GM13977 (cell line): ENCODE results near the gene SLC6A13.

Source experiments
- DNase-seq: peaks from one replicate; pipeline ENCODE4 v3.0.0; 2012; ENCODE audit warnings: low spot score
- in situ Hi-C: fragments of 300-500 bp; cut with MboI; formaldehyde crosslinking; loops from one replicate; pipeline ENCODE4 v1.12.0; 2022; ENCODE audit warnings: low sequenced_read_pairs, low pct_unique_long_range_greater_than_20kb, mixed read lengths, inconsistent platforms; ENCODE audit not compliant: unreplicated experiment
- TF ChIP-seq, protein P1 (sequence below): IDR thresholded peaks from 2 replicates; pipeline ENCODE4 v1.5.1; 2012; ENCODE audit warnings: mild to moderate bottlenecking, control low read depth; ENCODE audit not compliant: insufficient read depth; ENCODE audit errors: extremely low read depth, missing control alignments

SLC6A13 gene

DNA sequence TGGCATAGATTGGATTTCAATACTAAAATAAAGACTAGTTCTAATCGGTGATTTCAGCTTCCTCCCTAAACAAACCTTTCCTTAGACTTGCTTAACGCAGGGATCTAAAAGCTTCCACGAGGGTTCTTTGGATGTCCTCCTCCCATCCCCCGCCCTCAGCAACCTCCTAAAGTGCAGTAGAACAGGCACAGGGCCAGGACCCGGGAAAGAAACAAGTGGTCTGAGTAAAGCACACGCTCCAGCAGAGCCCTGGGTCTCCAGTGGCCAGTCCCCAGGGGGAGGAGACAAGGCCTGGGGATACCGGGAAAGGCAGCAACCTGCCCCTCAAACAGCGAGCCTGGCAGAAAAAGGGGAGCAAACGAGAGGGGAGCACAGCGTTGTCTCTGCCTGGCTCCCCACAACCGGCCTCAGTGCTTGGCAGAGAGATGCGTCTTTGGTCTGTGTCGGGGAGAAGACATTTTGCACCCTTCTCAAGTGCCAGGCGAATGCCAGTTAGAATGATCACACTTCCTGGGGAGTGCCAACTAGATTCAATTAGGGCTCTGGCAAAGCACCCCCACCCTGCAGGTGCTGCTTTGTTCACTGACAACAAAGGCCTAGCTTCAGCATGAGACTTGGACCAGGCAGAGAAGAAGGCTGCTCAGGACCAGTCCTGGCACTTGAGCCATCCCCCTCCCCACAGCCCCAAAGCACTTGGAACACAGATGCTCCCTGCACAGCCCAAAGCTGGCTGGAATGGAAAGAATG, 31.5 kb downstream of the SLC6A13 start:
- in situ Hi-C loops, result no loop called here
- TF ChIP-seq, protein P1, sequence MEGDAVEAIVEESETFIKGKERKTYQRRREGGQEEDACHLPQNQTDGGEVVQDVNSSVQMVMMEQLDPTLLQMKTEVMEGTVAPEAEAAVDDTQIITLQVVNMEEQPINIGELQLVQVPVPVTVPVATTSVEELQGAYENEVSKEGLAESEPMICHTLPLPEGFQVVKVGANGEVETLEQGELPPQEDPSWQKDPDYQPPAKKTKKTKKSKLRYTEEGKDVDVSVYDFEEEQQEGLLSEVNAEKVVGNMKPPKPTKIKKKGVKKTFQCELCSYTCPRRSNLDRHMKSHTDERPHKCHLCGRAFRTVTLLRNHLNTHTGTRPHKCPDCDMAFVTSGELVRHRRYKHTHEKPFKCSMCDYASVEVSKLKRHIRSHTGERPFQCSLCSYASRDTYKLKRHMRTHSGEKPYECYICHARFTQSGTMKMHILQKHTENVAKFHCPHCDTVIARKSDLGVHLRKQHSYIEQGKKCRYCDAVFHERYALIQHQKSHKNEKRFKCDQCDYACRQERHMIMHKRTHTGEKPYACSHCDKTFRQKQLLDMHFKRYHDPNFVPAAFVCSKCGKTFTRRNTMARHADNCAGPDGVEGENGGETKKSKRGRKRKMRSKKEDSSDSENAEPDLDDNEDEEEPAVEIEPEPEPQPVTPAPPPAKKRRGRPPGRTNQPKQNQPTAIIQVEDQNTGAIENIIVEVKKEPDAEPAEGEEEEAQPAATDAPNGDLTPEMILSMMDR, result no peak
- DNase-seq, result no peak

DNA sequence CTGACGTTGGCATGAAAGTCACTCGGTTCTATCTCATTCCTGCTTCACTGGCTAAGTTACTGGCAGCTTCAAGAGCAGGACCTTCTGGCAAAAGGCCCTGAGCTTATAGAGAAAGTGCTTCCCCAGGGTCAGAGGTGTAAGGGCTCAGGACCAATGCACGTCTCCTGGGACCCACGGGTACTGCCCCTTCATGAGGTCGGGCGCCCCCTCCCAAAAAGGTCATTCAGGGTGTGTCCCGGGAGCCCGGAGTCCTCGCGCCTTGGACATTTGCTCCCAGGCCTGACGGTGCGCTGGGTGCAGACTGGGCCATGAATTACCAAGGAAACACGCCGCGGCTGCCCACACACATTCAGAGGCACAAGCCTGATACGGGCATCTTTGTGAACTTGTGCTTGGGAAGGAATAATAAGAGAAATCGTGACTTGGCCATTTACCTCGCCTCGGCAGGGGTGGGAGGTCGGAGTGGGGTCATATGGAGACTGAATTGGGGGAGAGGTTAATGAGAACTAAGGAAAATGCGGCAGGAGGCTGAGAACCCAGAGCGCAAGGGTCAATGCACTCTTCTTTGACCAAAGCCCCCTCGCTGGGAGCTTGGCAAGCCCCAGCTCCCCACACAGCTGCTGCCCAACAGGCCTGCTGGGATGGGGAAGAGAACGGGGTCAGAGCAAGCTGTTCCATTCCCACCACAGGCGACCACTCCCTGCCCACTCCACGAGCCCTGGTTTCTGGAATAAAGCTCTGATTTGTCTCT, 33.0 kb downstream of the SLC6A13 start:
- in situ Hi-C loops, result no loop called here
- TF ChIP-seq, protein P1, result no peak
- no peak for DNase-seq

DNA sequence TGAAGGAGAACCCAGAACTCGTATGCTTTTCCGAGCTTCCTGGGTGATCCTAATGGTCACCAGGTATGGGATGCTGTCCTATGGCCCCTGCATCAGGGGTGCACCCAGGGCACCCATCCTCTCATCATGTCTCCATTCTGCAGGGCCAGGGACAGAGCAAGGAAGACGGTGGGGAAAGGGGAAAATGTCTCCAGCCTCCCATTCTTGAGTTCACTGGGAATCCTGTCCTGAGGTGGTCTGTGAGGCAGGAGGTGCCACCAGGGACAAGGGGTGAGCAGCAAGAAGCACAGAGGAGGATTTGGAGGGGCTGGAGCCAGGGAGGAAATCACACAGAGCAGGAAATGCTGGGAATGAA, 33.8 kb downstream of the SLC6A13 start:
- DNase-seq, result no peak
- TF ChIP-seq, protein P1, result no peak
- in situ Hi-C loops, result no loop called here

DNA sequence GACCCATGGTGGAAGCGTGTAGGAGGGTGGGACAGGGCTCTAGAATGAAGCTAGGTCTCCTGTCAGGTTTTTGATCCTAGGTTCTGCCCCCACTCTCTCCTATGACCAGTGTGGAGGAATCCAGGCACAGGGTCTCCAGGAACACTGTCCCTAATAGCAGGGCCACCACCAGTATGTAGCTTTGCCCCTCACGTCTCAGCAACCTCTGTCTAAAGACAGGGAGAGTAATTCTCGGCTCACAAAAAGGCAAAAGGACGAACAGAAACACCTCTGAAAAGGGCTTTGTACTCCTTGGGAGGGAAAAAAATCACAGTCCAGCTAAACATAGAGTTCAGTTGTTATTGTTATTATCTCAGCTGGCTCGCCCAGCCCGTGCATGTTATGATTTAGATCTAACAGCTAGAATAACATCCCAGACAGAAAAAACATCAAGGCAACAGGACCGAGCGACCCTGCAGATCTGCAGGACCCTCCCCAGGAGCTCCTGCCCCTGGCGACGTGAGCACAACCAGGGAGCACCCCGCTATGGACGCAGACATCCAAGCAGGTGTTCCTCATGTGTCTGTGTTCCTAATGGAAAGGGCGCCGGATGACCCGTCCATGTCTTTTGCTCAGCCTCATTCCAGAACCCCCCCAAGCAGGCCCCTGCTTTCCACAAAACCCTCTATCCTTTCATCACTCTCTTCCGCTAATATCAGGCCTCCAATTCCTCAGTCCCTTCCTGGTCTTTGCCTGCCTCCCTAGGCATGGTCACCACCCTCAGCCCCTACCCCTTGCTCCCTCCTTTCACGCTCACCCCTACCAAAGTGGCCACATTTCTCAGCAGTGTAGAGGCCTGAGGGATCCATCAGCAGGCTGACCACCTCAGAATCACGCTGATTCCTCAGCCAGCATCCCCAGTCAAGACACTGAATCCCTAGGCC, 34.5 kb downstream of the SLC6A13 start:
- in situ Hi-C loops, result no loop called here
- TF ChIP-seq, protein P1, result no peak
- DNase-seq, result no peak

DNA sequence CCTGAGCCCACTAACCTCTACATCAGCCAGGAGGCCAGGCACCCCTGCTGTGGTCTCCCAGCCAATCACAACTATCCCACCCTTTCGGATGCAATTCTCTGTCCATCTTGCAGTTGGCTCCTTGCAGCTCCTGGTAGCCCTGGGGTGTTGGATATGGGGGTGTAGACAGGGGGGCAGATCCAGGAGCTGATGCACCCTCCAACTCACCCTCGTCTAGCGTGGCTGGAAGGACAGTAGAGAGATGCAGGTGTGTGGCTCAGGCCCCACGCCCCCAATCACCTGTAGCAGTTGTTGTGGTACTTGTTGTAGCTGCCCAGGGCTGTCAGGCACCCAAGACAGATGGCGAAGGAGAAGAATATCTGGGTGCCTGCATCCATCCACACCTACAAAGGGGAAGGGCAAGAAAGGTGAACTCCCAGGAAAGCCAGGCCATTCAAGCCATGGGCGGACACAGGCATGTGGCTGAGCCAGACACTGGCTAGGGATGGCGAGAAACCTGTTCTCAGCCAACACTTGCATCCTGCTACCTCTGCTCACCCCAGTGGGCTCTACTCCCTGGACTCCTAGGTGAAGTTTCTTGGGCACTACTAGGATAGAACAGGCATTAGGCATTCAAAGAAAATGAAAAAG, 35.2 kb downstream of the SLC6A13 start:
- DNase-seq, result no peak
- in situ Hi-C loops, result no loop called here
- TF ChIP-seq, protein P1, result no peak

DNA sequence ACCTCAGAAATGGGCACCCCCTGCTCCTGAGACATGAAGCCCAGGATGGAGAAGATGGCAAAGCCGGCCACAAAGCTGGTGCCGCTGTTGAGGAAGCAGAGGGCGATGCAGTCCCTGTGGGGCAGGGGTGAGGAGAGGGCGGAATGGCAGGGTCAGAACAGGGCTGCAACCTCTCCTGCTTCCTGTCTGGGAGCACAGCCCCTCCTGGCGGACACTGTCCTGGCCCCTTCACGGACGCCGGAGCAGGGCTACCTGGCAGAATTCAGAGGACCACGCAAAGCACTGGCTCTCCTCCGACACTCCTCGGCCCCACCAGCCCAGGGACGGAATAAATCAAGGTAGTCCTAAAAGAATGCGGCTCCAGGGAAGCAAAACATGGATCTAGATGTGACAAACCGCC, 36.2 kb downstream of the SLC6A13 start:
- no peak for DNase-seq
- TF ChIP-seq, protein P1, result no peak
- in situ Hi-C loops, result no loop called here
